ENCODE measurements around the gene ZWILCH. TPM values are rescaled to one million over a fixed set of nuclear protein-coding genes. Genes with fewer than 3 reads are reported as not detected.
"Not testable (repeated sequence)": the region's sequence is repeated elsewhere in the genome, so short reads cannot be mapped to it uniquely, and the experiment has no call there.

ZWILCH gene
- total and polyA plus RNA-seq, 7 donors = 1.5 to 4.5 (median 2.9) TPM

GRCh38 chr15:66587020-66587419 lies 81.9 kb downstream of the ZWILCH start:
- H3K4me3 ChIP-seq = no peak overlapping the region
- intact Hi-C loops (cut with DNase I) = no loop called here
- H3K36me3 ChIP-seq (ENCODE audit: insufficient read depth in 1 of 2, low read depth in 1 of 2) = no peaks in the 10 kb centered on the region
- H3K9me3 ChIP-seq = no peaks in the 10 kb centered on the region
- DNase-seq = no peak
- peaks cover 0 to 20% (median 0%) of the 10 kb centered on the region in 3 donors for H3K27me3 ChIP-seq (ENCODE audit: insufficient read depth in 3 of 3, low read length in 2 of 3)
- no peak for TF ChIP-seq CTCF (IDR thresholded peaks at IDR 0.05)
- no peak overlapping the region for H3K27ac ChIP-seq
- no peaks in the 10 kb centered on the region for H3K4me1 ChIP-seq
- no peak for ATAC-seq

GRCh38 chr15:66587749-66588148 lies 82.6 kb downstream of the ZWILCH start:
- intact Hi-C loops (cut with DNase I) = no loop called here
- Histone ChIP-seq H3K4me3 (no peak overlapping the region), H3K36me3 (ENCODE audit: insufficient read depth in 1 of 2, low read depth in 1 of 2) (no peaks in the 10 kb centered on the region), H3K4me1 (no peaks in the 10 kb centered on the region), H3K27me3 (ENCODE audit: insufficient read depth in 3 of 3, low read length in 2 of 3) (peaks cover 0 to 20% (median 0%) of the 10 kb centered on the region in 3 donors), H3K27ac (no peak overlapping the region), H3K9me3 (no peaks in the 10 kb centered on the region)
- DNase-seq (no peak), ATAC-seq (no peak)
- 36 to 42% (median 36%) methylated on average over 5 of the region's 5 CpGs for WGBS, 3 donors
- no peak for TF ChIP-seq CTCF (IDR thresholded peaks at IDR 0.05)

GRCh38 chr15:66588537-66588936 lies 83.4 kb downstream of the ZWILCH start:
- H3K27me3 ChIP-seq (ENCODE audit: insufficient read depth in 3 of 3, low read length in 2 of 3) = peaks cover 0 to 20% (median 0%) of the 10 kb centered on the region in 3 donors
- no peaks in the 10 kb centered on the region for H3K9me3 ChIP-seq
- no peaks in the 10 kb centered on the region for H3K36me3 ChIP-seq (ENCODE audit: insufficient read depth in 1 of 2, low read depth in 1 of 2)
- TF ChIP-seq CTCF (IDR thresholded peaks at IDR 0.05) = no peak
- no peak overlapping the region for H3K4me3 ChIP-seq
- H3K27ac ChIP-seq = no peak overlapping the region
- no peak for DNase-seq
- no peak for ATAC-seq
- intact Hi-C loops (cut with DNase I) = no loop called here
- no peaks in the 10 kb centered on the region for H3K4me1 ChIP-seq
- 34 to 50% (median 49%) methylated on average over 5 of the region's 5 CpGs for WGBS, 3 donors

GRCh38 chr15:66588971-66589370 lies 83.8 kb downstream of the ZWILCH start:
- H3K27ac ChIP-seq = no peak overlapping the region
- H3K27me3 ChIP-seq (ENCODE audit: insufficient read depth in 3 of 3, low read length in 2 of 3) = peaks cover 0 to 20% (median 0%) of the 10 kb centered on the region in 3 donors
- H3K36me3 ChIP-seq (ENCODE audit: insufficient read depth in 1 of 2, low read depth in 1 of 2) = no peaks in the 10 kb centered on the region
- no peak overlapping the region for H3K4me3 ChIP-seq
- WGBS, 3 donors = 68 to 70% (median 69%) methylated on average over 8 of the region's 8 CpGs
- H3K4me1 ChIP-seq = no peaks in the 10 kb centered on the region
- intact Hi-C loops (cut with DNase I) = no loop called here
- ATAC-seq = no peak
- DNase-seq = no peak
- no peaks in the 10 kb centered on the region for H3K9me3 ChIP-seq
- no peak for TF ChIP-seq CTCF (IDR thresholded peaks at IDR 0.05)

- ATAC-seq; H3K36me3 ChIP-seq (ENCODE audit: insufficient read depth in 1 of 2, low read depth in 1 of 2); H3K27ac ChIP-seq; H3K9me3 ChIP-seq; intact Hi-C loops (cut with DNase I); DNase-seq; H3K4me1 ChIP-seq; H3K4me3 ChIP-seq: not testable (repeated sequence)
- peaks cover 0 to 20% (median 0%) of the 10 kb centered on the region in 3 donors for H3K27me3 ChIP-seq (ENCODE audit: insufficient read depth in 3 of 3, low read length in 2 of 3)
- WGBS, 3 donors = 85 to 90% (median 89%) methylated on average over 6 of the region's 6 CpGs
These were observed 84.3 kb downstream of the ZWILCH start for GRCh38 chr15:66589429-66589828.

All from psoas muscle (tissue), 8 donors.